SIG-M5 (cell line): ENCODE data around the gene SMCO2.

Experiments used
- DNase-seq: peaks from one replicate; lab custom pipeline; 2025; lab: John Stamatoyannopoulos, UW

The SMCO2 gene

GRCh38 chr12:27446436-27446835, at the start of gene SMCO2:
Gene SMCO2, plus strand, starts transcription at chr12:27446736. Its CDS starts 23,896 bp downstream, at chr12:27470632.
- no peak for DNase-seq

- DNase-seq = no peak
These were observed 48.1 kb upstream of the SMCO2 start for GRCh38 chr12:27398466-27398865.

DNA sequence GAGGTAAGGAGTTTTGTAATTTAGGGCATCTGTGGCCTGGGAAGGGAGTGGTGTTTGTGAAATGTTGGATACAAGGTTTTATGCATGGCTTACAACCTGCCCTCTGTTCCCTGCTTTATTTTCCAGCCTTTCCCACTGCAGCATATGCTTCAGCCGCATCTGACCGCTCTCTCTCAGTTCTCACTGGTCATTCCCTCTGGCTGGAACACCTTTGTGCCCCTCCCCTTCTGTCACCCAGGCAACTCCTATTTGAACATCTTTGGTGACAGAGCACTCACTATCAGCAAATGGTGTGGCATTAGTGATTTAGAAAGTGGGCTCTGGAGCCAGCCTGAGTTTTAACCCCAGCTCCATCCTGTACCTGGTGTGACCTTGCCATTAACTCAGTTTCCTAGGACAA, 47.5 kb upstream of the SMCO2 start:
- DNase-seq = no peak

GRCh38 chr12:27400856-27401354, 45.6 kb upstream of the SMCO2 start:
- DNase-seq = no peak

GRCh38 chr12:27412047-27412446, 34.5 kb upstream of the SMCO2 start:
- DNase-seq = no peak

DNA sequence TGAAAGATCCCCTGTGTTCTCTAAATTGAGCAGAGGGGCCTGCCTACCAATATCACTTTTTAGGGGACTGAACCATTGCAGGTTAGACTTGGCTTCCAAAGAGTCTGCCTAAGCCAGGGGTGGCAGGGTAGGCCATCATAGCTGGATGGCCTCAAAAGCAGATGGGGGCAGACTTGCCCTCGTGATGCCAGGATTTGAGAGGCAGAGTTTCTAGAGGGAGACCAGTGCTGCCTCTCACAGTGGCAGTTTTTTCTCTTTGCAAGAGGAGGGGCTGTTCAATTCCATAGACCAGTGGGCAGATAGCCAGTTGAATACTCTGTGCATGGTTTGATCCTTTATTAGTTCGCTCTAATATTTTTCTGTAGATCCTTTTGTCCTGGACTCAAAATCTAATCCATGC, 23.8 kb upstream of the SMCO2 start:
- no peak for DNase-seq

GRCh38 chr12:27424631-27425230, 21.8 kb upstream of the SMCO2 start:
- DNase-seq = no peak

DNA sequence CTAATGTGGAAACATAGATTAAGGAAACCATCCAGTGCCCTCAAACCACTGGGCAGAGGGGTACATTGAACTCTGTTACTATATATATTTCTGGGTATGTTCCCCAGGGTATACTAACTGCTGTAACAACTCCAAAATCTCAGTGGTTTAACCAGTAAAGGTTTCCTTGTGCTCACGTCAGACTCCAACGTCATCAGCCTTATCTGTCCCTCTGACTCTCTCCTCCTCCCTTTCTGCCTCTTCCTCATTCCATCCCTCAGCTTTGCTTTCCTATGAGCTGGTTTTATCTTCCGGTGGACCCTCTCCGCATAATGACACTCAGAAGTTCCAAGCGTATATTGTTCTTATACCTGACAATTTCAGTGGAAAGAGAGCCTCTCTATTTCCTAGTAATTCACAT, 21.2 kb upstream of the SMCO2 start:
- no peak for DNase-seq

- DNase-seq = no peak
These were observed 19.6 kb upstream of the SMCO2 start for GRCh38 chr12:27426743-27427487.

DNA sequence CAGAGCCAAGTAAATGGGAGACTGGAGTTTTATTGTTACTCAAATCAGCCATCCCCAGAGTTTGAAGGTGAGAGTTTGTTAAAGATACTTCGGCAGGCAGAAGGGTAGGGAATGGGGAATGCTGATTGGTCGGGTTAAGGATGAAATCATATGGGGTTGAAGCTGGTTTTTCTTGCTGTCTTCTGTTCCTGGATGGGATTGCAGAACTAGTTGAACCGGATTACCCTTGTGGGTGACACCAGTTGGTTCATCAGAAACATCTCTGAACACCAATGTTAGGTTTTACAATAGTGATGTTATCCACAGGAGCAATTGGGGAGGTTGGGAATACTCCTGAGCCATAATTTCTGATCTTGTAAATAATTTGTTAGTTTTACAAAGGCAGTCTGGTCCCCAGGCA, 18.7 kb upstream of the SMCO2 start:
- DNase-seq = no peak

DNA sequence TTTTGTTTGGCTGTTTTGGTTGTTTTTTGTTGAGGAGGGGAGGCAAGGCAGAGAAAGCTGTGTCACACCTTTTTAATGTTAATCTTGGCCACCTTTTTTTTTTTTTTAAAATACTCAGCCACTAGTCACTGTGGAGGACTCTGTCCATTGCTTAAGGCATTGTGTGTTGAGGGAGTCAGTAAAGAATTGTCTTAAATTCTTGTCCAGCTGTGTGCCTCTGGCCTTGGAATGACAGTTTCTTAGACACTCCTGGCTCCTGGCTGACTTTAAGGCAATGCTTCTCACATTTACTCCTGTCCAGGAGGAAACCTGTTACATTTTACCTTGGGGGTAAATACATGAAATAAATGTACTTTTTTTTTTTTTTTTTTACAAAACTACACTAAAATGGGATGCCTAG, 18.1 kb upstream of the SMCO2 start:
- no peak for DNase-seq

- no peak for DNase-seq
These were observed 16.9 kb upstream of the SMCO2 start for GRCh38 chr12:27429606-27430005.

DNA sequence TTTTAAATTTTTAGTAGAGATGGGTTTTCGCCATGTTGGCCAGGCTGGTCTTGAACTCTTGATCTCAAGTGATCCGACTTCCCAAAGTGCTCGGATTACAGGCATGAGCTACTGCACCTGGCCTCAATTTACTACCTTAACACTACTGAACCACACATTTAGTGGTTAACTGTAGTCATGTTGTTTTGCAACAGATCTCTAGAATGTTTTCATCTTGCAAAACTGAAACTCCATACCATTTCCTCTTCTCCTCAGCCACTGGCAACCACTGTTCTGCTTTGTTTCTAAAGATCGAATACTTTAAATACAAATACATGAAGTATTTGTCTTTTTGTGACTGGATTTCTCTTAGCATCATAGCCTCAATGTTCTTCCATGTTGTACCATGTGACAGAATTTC, 15.4 kb upstream of the SMCO2 start:
- DNase-seq = peak; percentile 79

DNA sequence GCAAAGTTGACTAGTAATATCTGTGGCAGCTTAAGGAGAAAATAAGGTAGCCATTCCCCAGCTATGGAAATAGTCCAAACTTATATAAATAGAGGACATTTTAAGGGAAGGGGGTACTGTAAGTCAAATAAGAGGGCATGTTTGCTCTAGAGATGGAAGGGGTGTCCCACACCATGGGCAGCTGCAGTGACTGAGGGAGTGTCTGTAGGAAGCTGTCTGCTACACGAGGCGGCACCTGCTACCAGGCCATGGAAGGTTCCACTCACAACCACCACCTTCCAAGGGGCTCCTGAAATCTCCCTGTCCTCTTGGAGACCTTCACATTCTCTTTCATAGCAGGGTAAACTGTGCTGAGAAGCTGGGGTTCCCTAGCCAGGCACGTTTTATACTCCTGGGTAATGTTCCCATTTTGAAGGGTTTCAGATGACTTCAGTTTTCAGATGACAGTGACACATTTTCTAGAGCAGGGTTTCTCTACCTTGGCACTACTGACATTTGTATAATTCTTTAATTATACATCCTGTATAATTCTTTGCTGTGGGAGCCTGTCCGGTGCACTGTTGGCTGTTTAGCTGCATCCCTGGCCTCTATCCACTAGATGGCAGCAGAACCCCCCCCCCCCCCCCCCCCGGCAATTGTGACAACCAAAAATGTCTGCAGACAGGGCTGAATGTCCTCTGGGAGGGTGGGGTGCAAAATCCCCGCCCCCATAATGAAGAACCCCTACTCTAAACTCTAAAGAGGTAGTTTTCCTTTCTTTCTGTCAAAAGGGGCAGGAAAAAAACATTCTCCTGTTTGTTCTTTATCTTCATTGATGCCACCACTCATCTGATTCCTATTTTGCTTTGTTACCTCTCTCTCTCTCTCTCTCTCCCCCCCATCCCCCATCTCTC, 11.6 kb upstream of the SMCO2 start:
- no peak for DNase-seq

GRCh38 chr12:27436029-27436428, 10.5 kb upstream of the SMCO2 start:
- DNase-seq = no peak

DNA sequence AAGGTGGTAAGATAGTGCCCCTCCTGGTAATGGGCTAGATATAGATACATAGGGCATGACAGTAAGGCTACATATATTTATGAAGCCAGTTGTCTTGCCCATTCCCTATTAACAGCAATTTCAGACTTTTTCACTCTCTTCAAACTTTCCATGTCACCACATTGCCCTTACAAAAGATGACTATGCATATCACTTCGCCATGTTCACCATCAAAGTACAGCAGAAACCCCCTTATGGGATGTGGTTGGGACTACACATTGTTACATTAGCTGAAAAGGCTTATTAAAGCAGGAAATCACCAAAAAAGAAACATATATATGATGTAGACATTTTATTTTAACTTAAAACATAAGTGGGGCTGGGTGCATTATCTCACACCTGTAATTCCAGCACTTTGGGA, 9.8 kb upstream of the SMCO2 start:
- DNase-seq = no peak

DNA sequence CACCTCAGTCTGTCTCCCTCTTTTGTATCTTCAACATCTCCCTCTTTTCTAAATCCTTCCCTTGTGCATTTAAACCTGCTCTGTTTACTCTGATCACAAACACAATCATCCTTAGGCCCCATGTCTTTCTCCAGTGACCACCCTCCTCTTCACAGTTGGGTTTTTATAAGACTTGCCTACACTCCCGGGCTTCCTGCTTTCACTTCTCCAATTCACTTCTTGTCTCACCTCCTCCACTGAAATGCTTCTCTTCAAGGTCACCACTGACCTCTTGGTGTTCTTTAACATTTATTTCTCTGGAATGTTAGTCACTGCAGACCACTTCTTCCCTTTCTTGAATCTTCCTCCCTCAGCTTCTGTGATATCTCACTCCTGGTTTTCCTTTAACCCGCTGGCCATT, 8.7 kb upstream of the SMCO2 start:
- DNase-seq = no peak

- no peak for DNase-seq
These were observed 1.2 kb downstream of the SMCO2 start for GRCh38 chr12:27447761-27448160.

- DNase-seq = no peak
These were observed 2.5 kb downstream of the SMCO2 start for GRCh38 chr12:27449026-27449425.

- no peak for DNase-seq
These were observed 3.5 kb downstream of the SMCO2 start for GRCh38 chr12:27449893-27450534.

DNA sequence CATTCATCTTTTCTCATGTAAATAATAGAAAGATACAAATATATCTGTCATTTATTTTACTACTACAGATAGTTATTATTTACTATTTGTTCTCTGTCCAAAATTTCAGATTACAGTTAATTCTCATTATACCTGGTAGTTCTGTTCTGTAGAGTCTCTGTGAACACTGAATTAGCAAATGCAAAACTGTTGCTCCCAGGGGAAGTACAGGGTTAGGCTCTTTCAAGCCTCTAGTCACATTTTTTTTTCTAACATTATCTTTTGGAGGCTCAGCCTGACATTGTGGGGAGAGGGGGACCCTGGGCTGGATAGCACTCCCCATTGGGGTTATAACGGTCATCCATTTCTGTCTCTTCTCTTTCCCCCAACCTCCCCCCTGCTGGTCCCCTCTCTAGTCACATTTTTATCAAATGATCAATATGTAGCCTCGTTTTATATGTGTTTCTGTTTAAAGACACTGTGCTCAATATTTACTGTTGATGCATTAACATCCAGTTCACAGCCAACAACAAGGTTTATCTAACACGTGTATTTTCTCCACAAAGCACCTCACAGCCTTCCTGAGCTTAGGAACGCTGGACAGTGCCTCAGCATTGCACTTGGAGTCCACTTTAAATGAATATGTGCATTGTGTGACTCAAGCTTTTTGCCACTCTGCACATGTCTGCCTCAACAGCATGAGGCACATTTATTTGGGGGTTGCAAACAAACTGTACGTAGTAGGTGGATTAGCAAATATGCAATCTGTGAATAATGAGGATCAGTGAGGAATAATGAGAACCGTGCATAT, 4.7 kb downstream of the SMCO2 start:
- no peak for DNase-seq
